Glomerular endothelial cell (primary cell): ENCODE measurements around the gene ST8SIA2. TPM values are rescaled to one million over a fixed set of nuclear protein-coding genes. Genes with fewer than 3 reads are reported as not detected.
"Not testable (repeated sequence)": the region's sequence is repeated elsewhere in the genome, so short reads cannot be mapped to it uniquely, and the experiment has no call there.

Experiments
- DNase-seq: peaks from one replicate; pipeline ENCODE4 v3.0.0-alpha.2; 2011; ENCODE audit warnings: low read depth, low spot score; ENCODE audit errors: extremely low read depth
- total RNA-seq: library from RNA; depleted of rRNA; stranded (reverse); fragments of >200 nt; gene quantifications from 2 replicates; pipeline ENCODE4 v1.2.3, GENCODE V29; 2015

The ST8SIA2 gene
- total RNA-seq, 1 donor from 2014 or later, result not detected

DNA sequence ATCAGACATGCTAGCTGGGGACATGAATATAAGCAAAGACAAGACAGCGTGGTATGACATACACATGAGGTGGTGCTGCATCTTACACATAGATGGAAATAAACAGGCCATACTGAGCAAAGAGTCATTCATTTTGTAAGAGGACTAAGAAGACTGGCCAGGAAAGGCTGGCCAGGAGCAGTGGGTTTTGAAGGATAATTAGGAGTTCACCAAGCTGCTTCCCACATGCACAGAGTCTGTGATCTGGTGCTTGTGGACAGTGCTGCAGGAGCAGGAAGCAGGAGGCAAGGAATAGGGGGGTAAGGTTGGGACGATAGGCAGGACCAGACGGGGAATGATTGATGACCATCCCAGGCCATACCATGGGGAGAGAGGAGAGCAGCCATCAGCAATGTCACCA, 41.5 kb downstream of the ST8SIA2 start:
- no peak for DNase-seq

DNA sequence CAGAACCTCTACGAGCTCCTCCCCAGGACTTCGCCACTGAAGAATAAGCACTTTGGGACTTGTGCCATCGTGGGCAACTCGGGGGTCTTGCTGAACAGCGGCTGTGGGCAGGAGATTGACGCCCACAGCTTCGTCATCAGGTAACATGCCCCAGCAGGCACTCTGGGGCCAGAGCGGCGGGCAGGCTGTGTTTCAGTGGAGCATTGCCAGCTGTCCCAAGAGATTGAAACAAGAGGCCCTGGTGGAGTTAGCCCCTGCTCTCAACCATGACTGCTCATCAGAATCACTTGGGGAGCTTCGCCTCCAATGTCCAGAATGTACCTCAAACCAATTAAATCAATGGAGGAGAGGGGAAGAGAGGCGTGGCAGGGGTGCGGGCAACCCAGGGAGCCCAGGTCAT, 44.8 kb downstream of the ST8SIA2 start:
- no peak for DNase-seq

DNA sequence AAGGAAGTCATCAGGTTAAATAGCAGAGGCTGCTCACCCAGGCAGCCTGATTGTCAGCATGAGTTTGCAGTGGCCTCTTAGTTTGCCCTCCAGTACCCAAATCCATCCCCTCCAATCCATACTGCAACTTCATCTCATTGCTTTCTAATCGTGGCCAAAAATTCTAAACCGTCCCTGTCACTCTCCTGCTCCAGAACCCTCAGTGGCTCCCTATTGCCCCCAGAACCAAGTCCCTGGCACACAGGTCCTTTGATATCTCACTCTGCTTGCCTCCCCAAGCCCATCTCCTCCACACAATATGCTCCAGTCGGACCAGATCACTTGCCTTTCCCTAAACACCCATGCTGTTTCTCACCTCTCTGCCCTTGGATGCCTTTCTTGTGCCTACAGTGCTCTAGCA, 49.7 kb downstream of the ST8SIA2 start:
- DNase-seq, result no peak

DNA sequence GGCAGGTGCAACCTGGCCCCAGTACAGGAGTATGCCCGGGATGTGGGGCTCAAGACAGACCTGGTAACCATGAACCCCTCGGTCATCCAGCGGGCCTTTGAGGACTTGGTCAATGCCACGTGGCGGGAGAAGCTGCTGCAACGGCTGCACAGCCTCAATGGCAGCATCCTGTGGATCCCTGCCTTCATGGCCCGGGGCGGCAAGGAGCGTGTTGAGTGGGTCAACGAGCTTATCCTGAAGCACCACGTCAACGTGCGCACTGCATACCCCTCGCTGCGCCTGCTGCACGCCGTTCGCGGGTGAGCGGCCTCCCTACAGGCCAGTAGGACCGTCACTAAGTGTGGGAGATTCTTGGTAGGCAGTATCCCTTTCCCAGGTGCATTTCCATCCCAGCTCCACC, 51.0 kb downstream of the ST8SIA2 start:
- DNase-seq, result no peak

DNA sequence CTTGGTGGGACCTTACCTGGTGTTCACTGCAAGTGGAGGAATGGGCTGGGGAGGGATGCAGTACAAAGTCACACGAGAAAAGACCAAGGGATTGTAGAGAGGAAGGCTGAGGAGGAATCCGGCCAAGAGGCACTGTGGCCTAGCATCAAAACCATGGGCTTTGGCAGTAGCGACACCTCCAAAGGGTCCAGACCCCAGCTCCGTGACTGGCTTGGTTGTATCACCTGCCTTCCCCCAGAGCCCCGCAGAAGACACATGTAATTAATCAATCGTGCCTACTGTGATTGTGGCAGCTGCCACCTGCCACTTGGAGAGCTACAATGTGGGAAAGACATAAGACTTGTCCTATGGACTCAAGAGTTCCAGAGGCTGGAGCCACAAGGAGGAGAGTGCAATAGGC, 54.7 kb downstream of the ST8SIA2 start:
- no peak for DNase-seq

DNA sequence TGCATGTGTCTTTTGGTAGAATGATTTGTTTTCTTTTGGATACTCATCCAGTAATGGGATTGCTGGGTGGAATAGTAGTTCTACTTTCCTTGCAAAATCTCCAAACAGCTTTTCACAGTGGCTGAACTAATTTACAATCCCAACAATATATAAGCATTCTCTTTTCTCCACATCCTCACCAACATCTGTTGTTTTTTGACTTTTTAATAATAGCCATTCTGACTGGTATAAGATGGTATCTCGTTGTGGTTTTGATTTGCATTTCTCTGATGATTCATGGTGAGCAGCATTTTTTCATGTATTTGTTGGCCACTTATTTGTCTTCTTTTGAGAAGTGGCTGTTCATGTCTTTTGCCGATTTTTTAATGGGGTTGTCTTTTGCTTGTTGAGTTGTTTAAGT, 55.8 kb downstream of the ST8SIA2 start:
- DNase-seq, result no peak

DNA sequence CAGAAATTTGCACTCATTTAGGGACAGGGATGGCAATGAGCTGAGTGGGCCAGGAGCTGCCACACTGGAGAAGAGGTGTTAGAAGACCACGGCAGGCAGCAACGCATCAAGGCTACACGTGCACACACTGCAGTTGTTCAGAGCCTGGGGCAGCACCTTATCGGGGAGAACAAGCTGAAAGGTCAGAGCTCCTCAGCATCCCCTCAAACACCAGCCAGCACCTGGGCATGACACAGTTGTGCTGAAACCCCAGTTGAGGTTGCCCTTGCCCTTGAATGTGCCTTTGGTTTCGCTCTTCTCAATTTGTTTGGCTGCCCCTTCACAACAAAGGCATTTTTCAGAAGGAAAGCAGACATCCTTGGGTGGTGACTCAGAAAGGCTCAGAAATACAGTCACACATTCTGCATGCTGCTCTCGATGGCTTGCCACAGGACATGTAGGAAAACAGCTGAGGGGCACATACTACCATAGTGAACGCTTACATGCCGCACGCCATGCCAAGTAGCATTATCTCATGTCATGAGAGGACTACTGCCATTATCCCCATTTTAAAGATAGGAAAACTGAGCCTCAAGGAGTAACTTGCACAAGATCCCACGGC, 57.6 kb downstream of the ST8SIA2 start:
- no peak for DNase-seq

DNA sequence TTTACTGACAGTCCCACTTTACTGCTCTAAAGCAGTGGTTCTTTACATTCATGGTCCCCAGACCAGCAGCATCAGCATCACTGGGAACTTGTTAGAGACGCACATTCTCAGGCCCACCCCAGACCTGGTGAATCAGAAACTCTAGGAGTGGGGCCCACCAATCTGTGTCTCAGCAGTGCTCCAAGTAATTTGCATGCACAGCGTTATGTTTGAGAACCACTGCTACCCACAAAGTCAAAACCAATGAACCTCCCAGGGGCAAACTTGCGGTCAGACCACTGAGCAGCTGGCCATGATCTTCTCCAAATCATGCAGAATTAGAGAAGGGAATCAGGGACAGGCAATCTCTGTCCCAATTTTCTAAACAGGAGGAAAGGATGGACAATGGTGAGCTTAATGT, 58.5 kb downstream of the ST8SIA2 start:
- DNase-seq, result no peak

DNA sequence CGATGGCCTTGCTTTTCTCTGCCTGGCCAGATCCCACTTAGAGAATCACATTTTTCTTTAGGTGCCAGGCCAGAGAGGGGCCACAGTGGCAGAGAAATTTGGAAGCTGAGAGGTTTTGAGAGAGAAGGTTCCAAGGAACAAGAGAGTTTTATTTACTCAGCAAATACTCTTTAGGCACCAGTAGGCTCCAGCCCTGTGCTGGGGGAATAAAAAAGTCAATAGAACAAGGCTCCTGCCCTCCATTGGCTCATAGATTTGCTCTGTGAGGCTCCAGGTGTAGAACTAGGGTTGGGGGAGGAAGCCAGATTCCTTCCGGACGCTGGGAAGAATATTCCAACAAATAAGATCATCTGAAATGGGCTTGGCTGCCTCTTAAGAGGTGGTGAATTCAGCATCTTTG, 59.9 kb downstream of the ST8SIA2 start:
- no peak for DNase-seq

DNA sequence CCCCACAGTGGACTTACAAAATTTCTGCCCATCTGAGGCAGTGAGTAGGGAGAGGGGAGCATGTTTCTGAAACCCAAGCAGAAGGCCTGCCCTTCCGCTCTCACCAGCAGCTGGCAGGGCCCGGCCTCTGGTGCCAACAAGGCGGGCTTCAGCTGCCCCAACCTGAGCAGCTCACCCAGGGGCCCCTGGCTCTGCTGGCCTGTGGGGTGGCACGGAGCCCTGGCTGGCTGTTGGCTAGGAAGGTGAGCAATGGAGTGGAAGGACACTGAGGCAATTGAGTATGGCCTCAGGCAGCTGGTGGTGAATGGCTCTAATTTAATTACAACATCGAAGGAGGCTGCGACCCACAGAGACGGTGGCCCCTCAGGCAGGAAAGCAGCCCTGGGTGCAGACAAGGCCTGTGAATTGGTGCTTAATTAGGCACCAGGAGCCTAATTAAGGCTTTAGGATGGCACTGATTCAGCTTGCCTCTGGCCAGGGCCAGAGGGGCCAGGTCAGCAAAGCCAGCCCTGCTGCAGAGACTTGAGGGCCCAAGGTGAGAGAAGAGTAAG, 60.9 kb downstream of the ST8SIA2 start:
- no peak for DNase-seq

DNA sequence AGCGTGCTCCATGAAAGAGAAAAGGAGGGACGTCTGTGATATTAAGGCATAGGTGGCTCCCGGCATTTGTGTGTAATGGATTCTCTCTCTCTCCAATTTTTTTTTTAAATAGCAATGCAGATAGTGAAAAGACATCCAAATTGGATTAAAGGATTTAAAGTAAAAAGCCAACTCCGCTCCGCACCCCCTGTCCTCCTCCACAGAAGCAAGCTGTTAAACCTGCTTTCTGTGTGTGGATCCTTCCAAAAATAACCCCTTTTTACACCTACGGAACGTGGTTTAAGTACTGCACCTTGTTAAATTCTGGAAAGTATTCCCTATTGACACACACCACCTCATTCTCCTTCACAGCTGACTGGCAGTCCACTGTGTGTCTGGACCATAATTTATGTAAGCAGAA, 61.6 kb downstream of the ST8SIA2 start:
- no peak for DNase-seq

DNA sequence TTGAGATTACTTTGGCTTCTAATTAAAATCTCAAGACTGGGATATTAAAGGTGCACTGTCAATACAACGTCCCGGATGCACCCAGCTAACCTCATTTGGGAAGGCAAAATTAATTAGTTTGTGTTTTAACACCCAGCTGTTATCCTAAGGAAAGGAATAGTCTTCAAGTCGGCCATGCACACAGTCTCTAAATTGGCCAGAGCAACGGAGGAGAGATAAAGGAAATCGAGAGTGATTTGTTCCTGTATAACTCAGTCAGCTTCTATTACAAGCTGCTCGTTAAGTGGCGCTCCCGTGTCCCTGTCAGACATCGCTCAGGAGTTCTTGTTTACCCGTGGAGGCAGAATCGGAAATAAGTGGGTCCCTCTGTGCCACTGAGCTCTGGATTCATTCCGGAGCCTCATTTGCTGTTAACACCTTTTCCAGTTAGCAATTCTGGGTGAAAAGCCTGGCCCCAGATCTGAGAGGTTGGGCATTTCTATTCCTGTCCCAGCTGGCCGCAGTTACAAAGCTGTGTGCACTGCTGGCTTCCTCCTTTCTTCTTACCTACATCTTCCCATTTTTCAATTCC, 63.9 kb downstream of the ST8SIA2 start:
- DNase-seq, result no peak

DNA sequence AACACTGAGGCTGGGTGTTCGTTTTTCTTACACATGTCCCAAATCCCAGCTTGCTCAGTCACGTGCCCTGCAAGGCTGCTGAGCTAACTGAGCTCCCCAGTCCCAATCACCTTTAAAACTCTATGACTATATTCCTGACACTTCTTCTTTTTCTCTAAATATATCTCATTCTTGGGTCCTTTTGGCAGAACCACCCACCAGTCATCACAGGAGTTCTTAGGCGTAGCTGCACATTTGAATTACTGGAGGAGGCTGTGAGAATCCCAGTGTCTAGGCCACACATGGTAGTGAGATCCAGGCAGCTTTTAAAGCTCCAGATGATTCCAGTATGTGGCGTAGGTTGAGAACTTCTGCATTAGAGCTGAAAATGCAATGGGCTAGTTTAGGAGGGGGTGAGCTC, 66.3 kb downstream of the ST8SIA2 start:
- no peak for DNase-seq

DNA sequence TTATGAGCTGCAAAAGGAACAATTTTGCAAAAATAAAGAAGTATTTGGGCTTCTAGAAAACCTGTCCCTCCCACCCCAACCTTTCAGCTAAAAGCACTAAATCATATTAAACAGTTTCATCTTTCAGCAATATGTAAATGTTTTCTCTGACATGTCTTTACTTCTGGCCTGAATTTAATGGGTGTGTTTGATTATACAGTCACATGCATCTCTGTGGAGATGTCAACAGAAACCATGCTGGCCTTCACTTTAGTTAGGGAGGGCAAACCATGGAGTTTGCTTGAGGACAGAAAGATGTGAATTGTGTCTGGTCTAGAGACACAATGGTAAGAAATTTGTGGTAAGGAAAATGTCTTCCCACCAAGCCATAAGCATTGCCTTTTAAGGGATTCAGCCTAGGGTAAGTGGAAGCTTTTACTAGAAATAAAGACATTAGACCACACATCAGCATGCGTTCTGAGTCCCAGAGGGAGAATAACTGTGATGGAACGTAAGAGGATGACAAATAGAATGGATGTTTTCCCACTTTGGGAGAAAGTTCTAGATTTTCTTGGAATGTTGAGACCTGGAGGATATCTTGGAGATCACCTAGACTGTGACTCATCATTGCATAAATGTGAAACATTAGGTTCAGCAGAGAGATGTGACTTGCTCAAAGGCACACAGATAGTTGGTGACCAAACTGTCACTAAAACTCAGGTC, 68.9 kb downstream of the ST8SIA2 start:
- no peak for DNase-seq

DNA sequence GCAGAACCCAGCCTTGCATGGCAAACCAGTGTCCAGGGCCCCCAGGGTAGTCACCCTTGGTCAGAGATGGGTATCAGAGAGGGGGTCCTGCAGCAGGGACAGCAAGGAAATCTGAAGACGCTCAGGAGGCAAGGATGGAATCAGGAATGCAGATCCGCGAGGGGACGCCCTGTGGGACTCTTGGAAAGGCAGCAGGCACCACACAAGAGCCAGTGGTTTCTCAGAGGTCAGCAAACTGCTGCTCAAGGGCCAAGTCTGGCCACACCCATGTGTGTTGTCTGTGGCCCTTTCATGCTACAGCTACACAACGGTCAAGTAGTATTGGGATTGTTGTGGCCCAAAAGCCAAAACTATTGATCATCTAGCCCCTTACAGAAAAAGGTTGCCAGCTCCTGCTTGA, 69.7 kb downstream of the ST8SIA2 start:
- no peak for DNase-seq

DNA sequence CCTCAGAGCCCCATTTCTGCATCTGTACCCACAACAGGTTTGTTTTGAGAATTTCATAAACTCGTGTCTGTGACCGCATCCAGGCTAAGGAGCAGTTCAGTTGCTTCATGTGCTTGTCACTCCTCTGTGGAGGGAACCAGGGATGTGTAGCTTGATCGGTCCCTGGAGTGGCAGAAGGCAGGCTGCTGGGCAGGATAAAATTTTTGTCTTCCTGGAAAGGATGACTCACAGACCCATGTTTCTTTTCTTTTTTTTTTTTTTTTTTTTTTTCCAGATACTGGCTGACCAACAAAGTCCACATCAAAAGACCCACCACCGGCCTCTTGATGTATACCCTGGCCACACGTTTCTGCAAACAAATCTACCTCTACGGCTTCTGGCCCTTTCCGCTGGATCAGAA, 70.1 kb downstream of the ST8SIA2 start:
- no peak for DNase-seq

DNA sequence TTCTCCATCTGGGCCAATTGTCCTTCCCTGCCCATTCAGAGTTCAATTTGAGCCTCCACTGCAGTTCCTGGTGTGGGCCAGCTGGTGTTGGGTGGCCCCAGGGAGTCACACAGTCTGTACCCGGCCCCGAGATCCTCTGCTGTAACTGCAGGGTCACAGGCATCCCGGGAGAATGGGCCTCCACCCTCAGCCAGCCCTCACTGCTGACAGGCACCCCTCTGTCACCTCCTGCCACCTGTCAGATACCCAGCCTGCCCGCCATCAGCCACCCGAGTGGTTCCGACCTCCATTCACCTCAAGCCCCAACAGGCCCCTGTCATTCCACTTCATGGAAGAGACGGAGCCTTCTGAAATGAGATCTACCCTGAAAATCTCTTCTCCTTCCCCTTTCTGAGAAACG, 73.2 kb downstream of the ST8SIA2 start:
- DNase-seq, result no peak

DNA sequence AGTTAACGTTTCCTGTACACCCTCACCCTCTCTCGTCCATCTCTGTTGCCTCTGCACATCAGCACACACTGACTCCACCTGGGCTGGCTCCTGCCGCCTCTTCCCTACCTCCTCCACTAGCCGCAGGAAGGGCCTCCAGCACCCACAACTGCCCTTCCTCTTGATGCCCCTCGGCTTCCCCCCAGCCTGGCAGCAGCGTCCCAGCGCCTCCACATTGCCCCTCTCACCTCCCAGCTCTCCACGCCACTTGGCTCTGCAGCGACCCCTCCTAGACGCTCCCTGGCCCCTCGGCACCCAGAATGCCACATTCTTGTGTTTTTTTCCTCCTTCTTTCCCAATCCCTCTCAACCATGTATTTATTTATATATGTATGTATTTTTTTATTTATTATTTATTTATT, 73.6 kb downstream of the ST8SIA2 start:
- DNase-seq, result no peak

DNA sequence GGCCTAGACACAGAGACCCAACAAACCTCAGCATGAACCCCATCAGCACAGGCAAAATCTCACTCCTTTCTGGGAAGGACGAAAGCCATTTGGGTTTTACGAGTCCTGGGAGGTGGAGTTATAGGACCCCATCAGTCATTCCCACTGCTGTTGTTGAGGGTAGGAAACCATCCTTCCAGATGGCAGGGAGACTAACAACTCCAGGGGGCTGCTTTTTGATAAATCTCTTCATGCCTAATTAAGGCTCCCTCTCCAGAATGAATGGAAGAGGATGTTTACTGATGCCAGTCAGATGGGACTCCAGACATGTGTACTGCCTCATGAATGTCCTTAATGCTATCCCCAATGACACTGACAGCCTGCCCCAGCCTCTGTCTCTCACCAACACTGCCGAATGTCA, 75.3 kb downstream of the ST8SIA2 start:
- no peak for DNase-seq

DNA sequence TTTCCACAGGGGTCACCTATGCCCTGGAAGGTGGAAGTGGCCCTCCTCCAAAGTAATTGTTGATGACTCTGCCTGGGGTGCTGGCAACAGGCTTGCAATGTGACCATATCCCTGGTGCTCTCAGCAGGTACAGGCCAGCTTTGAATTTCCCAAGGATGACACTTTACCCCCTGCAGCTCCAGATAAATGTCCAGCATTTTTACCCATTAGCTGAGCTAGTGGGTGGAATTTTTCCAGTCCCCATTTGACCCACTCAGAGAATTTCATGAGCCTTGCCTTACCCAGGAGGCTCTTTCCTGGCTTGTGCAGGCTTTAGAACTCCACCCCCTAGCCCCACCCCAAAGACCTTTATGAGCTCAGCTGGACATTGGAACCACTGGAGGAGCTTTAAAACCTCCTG, 77.6 kb downstream of the ST8SIA2 start:
- no peak for DNase-seq

DNA sequence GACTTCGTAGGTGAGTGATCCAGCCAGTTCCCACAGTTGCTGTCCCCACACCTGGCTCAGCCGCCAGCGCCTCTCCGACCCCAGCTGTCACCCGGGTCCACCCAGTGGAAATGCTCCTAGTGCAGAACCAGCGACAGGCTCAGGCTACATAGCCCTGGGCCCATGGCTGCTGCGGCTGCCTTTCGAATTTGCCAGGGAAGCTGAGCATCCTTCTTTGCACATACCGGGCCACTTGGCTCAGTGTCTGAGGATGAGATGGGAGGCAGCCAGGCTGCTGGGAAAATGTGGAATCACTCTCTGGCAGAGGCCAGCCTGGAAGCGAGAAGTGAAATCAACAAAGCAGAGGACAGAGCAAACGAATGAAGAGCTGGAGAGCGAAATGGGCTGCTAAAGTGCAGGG, 80.1 kb downstream of the ST8SIA2 start:
- no peak for DNase-seq

DNA sequence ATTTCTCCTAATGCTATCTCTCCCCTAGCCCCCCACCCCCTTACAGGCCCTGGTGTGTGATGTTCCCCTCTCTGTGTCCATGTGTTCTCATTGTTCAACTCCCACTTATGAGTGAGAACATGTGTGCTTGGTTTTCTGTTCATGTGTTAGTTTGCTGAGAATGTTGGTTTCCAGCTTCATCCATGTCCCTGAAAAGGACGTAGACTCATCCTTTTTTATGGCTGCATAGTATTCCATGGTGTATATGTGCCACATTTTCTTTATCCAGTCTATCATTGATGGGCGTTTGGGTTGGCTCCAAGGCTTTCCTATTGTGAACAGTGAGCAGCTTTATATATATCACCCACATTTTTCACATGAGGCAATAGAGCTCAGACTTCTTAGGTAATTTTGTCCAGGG, 86.0 kb downstream of the ST8SIA2 start:
- DNase-seq, result not testable (repeated sequence)
